Activated CD8-positive, alpha-beta memory T cell treated with anti-CD3 and anti-CD28 coated beads for 36 hours (primary cell): ENCODE data around the gene EPHB2. TPM values are rescaled to one million over a fixed set of nuclear protein-coding genes. Genes with fewer than 3 reads are reported as not detected.

Experiments used
- CTCF ChIA-PET: fragments of 350-600 bp; sonication (Branson Sonifier 250); formaldehyde crosslinking; loops from one replicate; lab custom pipeline; 2021; ENCODE audit warnings: antibody characterized with exemption; lab: Charles Lee
- POLR2A ChIA-PET: fragments of 350-600 bp; sonication (Branson Sonifier 250); formaldehyde crosslinking; loops from one replicate; lab custom pipeline; 2021; ENCODE audit warnings: antibody characterized with exemption; lab: Charles Lee
- total RNA-seq, 2 experiments: library from RNA; stranded (reverse); gene quantifications; one replicate each; pipeline ENCODE4 v1.2.3, GENCODE V29; 2021

Gene EPHB2
- total RNA-seq, 2 experiments from 2014 or later = 0.08 TPM; not detected in 1

DNA sequence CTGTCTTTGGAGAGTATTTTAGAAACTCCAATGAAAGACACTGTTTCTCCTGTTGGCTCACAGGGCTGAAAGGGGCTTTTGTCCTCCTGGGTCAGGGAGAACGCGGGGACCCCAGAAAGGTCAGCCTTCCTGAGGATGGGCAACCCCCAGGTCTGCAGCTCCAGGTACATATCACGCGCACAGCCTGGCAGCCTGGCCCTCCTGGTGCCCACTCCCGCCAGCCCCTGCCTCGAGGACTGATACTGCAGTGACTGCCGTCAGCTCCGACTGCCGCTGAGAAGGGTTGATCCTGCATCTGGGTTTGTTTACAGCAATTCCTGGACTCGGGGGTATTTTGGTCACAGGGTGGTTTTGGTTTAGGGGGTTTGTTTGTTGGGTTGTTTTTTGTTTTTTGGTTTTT lies 203.5 kb downstream of the EPHB2 start:
- CTCF ChIA-PET = no interaction called here
- POLR2A ChIA-PET = no interaction called here

DNA sequence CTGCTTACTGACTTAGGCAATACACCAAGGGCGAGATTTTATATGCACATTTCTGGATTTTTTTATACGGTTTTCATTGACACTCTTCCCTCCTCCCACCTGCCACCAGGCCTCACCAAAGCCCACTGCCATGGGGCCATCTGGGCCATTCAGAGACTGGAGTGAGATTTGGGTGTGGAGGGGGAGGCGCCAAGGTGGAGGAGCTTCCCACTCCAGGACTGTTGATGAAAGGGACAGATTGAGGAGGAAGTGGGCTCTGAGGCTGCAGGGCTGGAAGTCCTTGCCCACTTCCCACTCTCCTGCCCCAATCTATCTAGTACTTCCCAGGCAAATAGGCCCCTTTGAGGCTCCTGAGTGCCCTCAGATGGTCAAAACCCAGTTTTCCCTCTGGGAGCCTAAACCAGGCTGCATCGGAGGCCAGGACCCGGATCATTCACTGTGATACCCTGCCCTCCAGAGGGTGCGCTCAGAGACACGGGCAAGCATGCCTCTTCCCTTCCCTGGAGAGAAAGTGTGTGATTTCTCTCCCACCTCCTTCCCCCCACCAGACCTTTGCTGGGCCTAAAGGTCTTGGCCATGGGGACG lies 204.1 kb downstream of the EPHB2 start:
- ChIA-PET CTCF (no interaction called here), POLR2A (no interaction called here)

DNA sequence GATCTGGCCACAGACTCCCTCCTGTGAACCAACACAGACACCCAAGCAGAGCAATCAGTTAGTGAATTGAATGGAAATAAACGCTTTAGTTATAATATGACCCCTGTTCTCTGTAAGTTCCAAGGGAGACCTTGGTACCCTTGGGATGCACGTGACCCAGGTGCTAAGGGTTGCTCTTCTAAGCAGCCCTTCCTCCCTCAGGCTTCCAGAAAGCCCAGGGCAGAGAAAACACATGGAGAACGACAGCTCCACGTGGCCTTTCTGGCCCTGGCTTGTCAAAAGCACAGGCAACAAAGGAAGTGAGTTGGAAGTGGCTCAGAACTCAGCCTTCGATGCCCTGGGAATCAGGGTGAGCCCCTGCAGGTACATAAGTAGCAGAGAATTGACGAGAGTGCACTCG lies 204.6 kb downstream of the EPHB2 start:
- POLR2A ChIA-PET = no interaction called here
- CTCF ChIA-PET = no interaction called here

DNA sequence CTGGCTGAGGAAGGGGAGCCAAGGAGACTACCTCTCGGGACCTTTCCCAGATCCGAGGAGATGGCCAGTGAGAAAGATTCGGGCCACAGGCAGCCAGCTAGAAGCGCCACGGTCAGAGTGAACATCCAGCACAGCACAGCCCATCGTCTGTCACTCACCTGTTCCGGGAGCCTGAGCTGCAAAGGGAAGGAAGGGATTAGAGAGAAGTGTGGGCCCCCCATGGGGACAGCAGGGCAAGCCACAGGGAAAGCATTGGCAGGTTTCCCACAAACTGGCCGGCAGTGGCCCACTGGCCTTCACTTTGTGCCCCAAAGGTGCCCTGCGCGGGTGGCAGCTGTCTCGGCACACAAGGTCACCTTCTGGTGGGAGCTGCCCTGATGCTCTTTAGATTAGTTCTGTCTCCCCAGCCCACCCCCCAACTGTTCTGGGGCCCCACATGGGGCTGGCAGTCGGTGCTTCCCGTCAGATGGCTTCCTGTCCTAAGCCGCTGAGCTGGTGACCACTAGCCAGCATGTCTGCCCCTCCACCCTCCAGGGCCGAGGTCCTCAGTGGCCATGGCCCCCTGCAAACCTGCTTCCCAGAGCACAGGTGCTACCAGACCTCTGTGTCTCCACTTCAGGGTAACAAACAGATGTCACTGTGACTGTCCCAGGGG lies 205.3 kb downstream of the EPHB2 start:
- CTCF ChIA-PET = no interaction called here
- POLR2A ChIA-PET = no interaction called here

DNA sequence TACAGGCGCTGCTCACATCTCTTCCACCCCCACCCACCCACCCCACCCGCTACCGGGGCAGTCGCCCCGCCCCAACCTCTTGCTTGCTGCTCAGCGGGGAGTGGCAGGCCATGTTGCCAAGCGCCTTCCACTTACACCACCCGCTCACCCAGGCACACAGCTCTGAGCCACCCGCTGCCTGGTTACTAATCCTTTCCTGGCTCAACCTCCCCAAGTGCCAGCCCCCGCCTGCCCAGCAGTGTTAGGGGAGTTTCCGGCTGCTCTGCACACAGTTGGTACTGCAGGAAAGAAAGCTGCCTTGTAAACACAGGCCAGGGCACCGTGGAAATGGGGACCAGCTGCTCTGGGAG lies 205.8 kb downstream of the EPHB2 start:
- CTCF ChIA-PET = no interaction called here
- POLR2A ChIA-PET = no interaction called here

DNA sequence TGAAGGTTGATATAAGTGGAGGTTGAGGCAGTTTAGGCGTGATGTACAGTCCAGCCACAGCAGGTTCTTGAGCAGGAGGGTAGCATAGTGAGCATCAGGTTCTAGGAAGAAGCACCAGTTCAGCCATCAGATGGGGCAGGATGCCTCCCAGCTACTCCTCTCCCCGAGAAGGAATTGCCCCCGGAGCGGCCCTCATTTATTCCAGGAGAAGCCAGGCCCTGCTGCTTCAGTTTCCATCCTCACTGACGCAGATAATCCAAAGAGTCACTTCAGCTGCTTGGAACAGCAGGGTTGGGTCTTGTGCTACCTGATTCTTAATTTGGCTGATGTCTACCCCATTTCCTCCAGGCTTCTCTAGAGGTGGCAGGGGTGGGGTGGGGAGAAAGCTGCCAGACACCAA lies 207.3 kb downstream of the EPHB2 start:
- CTCF ChIA-PET = no interaction called here
- POLR2A ChIA-PET = no interaction called here

DNA sequence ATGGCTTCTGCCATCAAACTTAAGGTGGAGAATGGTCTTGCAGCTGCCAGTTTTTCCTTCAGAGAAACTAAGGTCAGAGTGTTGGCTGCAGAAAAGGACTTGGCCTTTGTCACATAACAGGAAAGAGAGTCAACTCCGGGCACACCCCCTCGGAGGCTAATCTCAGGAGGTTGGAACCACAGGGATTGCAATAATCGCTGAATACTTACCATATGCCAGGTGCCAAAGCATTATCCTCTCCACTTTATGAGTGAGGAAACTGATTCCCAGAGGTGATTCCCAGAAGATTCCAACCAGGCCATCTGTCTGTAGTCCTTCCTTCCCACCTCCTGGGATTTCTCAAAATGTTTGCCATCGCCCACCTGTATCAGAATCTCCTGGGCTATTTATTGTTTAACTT lies 208.0 kb downstream of the EPHB2 start:
- CTCF ChIA-PET = no interaction called here
- POLR2A ChIA-PET = no interaction called here

DNA sequence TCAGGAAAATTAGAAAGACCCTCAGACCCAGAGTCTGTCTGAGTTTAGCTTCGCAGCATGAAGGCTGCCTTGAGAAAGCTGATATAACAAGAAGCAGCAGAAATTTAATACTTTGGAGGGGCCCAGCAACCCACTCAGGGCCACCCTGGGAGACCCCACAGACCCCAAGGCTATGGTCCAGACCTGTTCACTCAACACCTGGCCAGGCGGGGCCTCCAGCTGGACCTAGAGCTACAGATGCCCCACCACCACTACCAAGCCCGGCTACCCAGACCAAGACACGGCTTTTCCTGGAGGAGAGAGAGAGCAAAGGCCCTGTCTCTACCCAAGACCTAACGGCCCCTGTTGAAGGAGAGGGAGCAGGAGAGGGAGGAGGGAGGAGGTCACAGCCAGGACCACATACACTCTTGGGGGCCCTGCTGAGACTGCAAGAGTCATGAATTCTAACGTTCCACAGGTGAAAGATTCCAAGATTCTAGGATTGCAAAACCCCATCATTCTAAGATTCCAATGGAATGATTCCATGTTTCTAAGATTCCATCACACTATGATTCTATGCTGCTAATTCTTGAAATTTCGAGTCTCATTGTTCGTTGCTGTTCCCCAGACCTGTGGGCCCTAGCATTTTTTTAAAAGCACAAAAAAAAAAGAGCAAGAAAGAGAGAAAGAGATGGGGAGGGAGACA lies 208.8 kb downstream of the EPHB2 start:
- ChIA-PET POLR2A (no interaction called here), CTCF (interaction anchor here (1.3 kb wide), 1 partner anchor 11 kb away, joined by 4 read pairs; no protein-coding TSS in a partner anchor)

DNA sequence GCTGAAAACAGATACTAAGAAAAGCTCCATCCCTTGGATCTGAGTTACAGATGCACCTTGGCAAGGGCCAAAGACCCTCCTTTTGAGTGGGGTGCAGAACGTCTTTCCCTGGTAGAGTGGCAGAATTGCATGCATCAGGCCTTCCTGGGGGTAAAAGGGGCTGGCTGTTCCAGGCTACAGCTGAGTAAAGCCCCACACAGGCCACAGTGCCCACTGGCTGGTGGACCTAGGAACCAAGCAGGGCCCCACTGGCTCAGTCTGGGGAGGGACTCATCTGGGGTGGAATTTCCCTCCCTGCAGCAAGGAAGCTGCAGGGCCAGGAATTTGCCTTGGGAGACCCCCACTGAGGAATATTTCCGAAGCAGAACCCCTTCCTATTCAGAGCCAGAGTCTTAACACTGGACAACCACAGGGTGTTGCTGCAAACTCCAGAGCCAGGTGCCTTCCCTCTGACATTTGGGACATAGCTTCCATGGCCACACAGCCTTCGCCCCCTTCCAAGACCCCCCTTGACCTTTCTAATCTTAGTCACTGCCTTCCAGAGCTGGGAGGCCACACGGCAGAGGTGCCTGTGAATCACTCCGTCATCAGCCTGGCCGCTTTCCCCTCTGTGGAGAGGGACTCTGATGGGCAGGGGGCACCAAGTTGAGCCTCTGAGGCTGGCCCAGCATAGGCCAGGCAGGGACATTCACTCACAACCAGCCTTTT lies 209.5 kb downstream of the EPHB2 start:
- ChIA-PET CTCF (interaction anchor here (0.8 to 1.3 kb wide), 2 partner anchors 10 to 264 kb away, joined by 3 to 4 read pairs; no protein-coding TSS in a partner anchor), POLR2A (no interaction called here)

DNA sequence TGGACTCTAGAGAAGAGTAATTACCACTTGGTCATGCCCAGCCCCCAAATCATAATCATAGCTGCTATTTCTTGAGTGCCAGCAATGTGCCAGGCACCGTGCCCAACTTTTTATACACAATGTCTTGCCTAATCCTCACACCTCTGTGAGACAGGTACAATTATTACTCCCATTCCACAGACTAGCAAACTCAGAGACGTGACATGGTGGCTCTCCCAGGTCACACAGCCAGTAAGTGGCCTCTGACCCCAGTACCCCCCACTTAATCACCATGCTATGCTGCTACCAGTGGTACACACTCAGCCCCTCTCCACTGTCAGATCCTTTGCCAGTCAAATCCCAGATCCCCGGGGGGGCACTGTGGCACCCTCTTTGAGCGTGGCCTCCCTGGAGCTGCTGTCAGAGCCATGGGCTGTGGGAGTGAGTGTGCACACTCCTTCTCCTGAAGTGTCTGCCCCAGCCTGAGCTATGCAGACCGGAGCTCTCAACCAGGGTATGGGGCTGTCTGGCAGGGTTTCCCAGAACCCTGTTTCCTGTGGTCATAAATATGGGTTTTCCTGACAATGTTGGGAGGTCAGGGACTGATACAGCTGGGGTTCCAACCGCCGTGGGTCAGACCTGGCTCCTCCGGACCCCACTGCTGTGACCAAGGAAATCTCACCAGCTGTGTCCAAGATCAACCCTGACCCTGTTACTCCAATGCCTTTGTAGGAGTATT lies 210.3 kb downstream of the EPHB2 start:
- ChIA-PET POLR2A (no interaction called here), CTCF (interaction anchor here (0.8 to 1.3 kb wide), 2 partner anchors 9 to 264 kb away, joined by 3 to 4 read pairs; no protein-coding TSS in a partner anchor)

DNA sequence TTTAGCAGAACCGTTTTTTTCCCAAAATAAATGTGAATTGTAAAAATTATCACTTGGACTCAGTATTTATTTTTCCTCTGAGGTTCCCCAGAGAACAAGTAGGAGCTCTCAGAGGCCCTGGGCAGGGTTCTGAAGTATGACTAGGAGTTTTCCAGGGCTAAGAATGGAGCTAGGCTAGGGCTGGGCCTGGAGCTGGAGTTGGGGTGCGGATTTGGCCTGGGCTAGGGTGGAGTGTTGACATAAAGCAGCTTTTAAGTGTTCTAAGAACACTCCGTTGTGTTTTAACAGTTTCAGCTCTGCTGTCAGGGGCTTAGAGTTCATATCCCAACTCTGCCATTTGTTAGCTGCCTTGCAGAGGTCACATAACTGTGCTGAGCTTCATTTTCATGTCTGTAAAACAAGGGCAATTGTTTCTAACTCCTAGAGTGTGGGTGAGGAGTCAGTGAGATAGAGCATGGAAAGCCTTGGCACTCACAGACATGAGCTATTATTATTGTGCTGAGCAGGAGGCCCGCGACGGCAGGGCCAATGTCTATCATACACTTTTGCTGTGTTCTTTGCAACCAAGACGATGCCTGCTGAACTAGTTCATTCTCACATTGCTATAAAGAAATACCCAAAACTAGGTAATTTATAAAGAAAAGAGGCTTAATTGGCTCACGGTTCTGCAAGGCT lies 210.9 kb downstream of the EPHB2 start:
- ChIA-PET CTCF (no interaction called here), POLR2A (no interaction called here)

DNA sequence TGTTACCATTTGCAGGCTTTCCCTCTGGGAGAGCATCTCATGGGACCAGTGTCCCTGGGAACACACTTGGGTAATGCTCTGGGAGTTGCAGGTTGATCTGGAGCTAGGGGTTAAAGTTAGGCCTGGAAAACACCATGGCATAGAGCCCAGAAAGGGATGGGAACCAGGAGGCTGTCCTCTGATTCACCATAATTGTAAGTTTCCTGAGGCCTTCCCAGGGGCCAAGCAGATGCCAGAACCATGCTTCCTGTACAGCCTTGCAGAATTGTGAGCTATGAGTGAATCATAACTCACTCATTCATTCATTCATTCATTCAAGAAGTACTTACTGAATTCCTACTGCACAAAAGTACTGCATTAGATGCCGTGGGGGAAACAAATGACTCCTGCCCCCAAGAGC lies 212.0 kb downstream of the EPHB2 start:
- POLR2A ChIA-PET = no interaction called here
- CTCF ChIA-PET = interaction anchor here (0.6 kb wide), 1 partner anchor 767 kb away, joined by 3 read pairs; no protein-coding TSS in a partner anchor

DNA sequence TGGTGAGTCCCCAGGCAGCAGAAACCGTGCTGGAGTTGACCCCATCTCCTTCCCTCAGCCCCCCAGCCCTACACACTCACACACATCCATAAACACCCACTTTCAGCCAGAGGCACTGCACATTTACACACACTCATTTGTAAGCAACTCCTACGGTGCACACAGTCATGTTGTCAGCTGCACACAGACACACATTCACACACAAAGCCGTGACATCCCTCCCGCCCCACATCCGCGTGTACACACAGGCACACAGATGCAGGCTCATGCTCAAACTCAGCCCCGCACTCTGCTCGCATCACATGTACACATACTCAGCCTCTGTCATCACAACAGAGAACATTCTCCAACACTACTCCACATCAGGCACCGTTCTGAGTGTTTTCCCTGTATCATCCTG lies 214.5 kb downstream of the EPHB2 start:
- POLR2A ChIA-PET = no interaction called here
- CTCF ChIA-PET = no interaction called here

DNA sequence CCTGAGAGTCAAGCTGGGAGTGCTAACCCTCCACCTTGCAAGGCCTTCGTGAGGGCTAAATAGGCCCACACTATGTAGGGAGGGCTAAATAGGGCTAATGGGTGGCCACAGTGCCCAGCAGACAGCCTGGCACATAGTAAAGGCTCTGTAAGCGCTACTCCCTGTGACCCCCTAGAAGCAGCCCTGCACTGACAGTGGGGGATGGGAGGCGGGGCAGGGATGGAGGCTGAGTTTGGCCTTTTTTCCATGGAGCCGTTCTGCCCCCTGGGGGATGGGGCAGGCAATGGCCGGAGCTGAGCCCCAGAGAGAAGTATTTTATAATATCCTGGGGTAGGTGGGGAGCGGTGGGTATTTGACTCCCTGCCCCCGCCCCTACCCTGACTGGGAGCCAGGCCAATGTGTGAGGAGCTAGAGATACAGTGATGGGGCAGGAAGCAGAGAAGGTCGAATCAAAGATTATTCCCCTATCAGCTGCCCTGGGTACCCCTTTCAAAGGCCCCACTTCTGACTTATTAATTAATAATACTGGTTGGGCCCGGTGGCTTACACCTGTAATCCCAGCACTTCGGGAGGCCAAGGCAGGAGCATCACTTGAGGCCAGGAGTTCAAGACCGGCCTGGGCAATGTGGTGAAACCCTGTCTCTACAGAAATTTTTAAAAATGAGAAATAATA lies 219.7 kb downstream of the EPHB2 start:
- POLR2A ChIA-PET = no interaction called here
- CTCF ChIA-PET = interaction anchor here (0.8 to 1.5 kb wide), 4 partner anchors 10 to 228 kb away, joined by 4 to 6 read pairs (median 4); no protein-coding TSS in a partner anchor

DNA sequence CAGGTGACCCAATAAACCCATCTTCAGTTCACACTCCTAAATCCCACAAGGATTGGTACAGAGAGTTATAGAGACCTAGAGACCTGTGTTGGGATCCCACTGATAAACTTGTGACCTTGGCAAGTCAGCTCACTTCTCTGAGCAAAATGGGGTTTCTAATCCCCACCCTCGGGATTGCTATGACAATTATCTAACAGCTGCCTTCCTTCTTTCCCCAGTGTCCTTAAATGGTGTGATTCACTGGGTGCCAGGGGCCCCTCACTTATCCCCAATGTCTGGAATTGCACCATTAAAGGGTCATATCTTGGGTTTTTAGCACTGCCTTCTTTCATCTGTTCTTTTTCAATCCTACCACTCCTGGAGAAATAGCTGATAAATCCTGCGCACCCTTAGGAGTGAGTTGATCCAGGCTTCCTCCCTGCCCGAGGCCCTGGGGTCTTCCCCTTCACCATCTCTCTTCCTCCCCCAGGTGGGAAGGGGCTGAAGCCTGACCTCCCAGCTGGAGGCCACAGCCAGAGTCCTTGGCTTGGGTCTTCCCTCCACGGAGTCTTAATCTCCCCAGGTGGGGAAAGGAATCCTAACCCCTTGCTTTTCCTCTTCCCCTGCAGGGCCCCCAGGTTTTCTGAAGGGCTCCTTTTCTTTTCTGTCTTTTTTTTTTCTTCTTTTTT lies 222.3 kb downstream of the EPHB2 start:
- ChIA-PET POLR2A (no interaction called here), CTCF (no interaction called here)

DNA sequence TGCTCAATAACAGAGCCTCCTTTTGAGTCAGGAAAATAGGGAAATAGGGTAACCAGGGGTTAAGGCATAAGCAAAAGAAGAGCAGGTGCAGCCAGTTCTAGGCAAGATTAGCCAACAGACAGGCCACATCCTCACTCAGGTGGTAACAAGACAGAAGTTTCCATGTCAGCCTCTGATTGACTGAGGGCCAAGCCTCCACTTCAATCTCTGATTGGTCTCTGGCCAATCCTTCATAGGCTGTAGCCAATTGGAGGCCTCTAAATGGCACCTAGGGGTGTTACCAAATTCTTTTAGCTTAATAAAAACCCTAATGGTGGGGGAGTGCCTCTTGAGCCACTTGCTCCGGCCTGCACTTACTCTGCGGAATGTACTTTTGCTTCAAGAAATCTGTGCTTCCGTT lies 224.8 kb downstream of the EPHB2 start:
- CTCF ChIA-PET = interaction anchor here (0.6 kb wide), 1 partner anchor 931 kb away, joined by 3 read pairs; no protein-coding TSS in a partner anchor
- POLR2A ChIA-PET = no interaction called here

DNA sequence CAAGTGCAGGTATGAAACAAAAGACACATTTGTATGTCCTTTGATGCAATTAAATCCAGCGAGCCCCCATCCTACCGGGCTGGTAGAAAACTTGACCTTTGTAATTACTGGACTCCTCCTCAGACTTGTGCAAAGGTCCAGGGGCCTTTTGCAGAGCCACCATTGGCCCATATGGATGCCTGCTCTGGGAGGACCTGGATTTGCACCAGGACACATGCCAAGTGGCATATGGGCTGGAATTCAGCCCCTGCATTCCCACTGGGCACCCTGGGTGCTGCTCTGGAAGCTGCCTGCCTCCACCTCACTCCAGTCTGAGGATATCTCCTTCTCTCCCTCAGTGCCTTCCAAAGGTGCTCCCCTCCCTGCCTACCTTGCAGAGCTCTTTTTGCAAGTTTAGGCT lies 226.0 kb downstream of the EPHB2 start:
- CTCF ChIA-PET = no interaction called here
- POLR2A ChIA-PET = no interaction called here

DNA sequence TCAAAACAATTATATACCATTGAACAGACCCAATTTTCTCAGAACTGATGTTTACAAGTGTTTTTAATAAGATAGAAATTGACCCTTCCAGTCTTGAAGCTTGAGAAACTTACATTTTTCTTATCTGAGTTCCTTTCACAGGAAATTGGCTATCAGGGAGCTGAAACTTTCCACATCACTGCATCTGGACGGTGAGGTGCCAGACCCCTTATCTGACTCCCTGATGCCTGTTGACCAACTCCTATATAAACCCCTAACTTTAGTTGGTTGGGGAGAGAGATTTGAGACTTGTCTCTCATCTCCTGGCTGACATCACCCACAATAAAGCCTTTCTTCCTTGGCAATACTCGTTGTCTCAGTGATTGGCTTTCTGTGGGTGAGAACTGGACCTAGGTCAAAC lies 230.6 kb downstream of the EPHB2 start:
- ChIA-PET CTCF (no interaction called here), POLR2A (no interaction called here)
